Activated T-helper 1 cell treated with anti-CD3 and anti-CD28 coated beads, Interleukin-12 subunit alpha, Interleukin-12 subunit beta, Interleukin-2, Interleukin-4 antibody, amounts not matched to agents 30 ng/mL and 10 ng/mL and 1 ng/mL, durations not matched to agents 14 hours and 24 hours and 36 hours (primary cell): Measurements from ENCODE around the gene ZW10. TPM values are rescaled to one million over a fixed set of nuclear protein-coding genes. Genes with fewer than 3 reads are reported as not detected.
"Not testable (repeated sequence)": the region's sequence is repeated elsewhere in the genome, so short reads cannot be mapped to it uniquely, and the experiment has no call there.

Experiments
- DNase-seq: peaks from one replicate; pipeline ENCODE4 v3.0.0; 2021; ENCODE audit warnings: low spot score
- H3K27ac Mint-ChIP-seq: one replicate; pipeline ENCODE4 v1.8.0; 2021; ENCODE audit warnings: mild to moderate bottlenecking, mixed read lengths
- H3K27me3 Mint-ChIP-seq: one replicate; pipeline ENCODE4 v1.8.0; 2022; ENCODE audit warnings: mild to moderate bottlenecking, moderate library complexity, mixed read lengths; ENCODE audit not compliant: insufficient read depth
- H3K36me3 Mint-ChIP-seq: one replicate; pipeline ENCODE4 v1.8.0; 2021; ENCODE audit warnings: low read depth, mixed read lengths
- H3K4me1 Mint-ChIP-seq: one replicate; pipeline ENCODE4 v1.8.0; 2021; ENCODE audit warnings: low read depth, mixed read lengths
- H3K4me3 Mint-ChIP-seq: one replicate; pipeline ENCODE4 v1.8.0; 2021; ENCODE audit warnings: mild to moderate bottlenecking, moderate library complexity, mixed read lengths
- H3K9me3 Mint-ChIP-seq: one replicate; pipeline ENCODE4 v1.8.0; 2021; ENCODE audit warnings: mixed read lengths
- intact Hi-C: fragments of 100-400 bp; cut with micrococcal nuclease; formaldehyde crosslinking; loops from one replicate; pipeline ENCODE4 v1.15.1; 2024
- total RNA-seq: library from RNA; stranded (reverse); gene quantifications from 2 replicates; pipeline ENCODE4 v1.2.3, GENCODE V29; 2022

Gene ZW10
- total RNA-seq, 1 donor from 2014 or later = 22.6 TPM

GRCh38 chr11:113710989-113711388 is 62.5 kb downstream of the ZW10 start:
- Mint-ChIP-seq H3K4me3 (no peak overlapping the region), H3K4me1 (no peaks in the 10 kb centered on the region), H3K36me3 (no peaks in the 10 kb centered on the region), H3K27me3 (no peaks in the 10 kb centered on the region), H3K27ac (no peak overlapping the region), H3K9me3 (peaks cover 23% of the 10 kb centered on the region)
- intact Hi-C loops = no loop called here
- no peak for DNase-seq

GRCh38 chr11:113705871-113706655 is 67.4 kb downstream of the ZW10 start, which contains the start of gene TMPRSS5:
Gene TMPRSS5, minus strand, starts transcription at chr11:113706308. Its CDS starts 84 bp downstream, at chr11:113706224.
- Mint-ChIP-seq H3K27ac (no peak within 1 kb of the TSS), H3K36me3 (no peaks in the 10 kb centered on the region), H3K4me1 (no peaks in the 10 kb centered on the region), H3K27me3 (no peaks in the 10 kb centered on the region), H3K4me3 (no peak within 1 kb of the TSS), H3K9me3 (peaks cover 39% of the 10 kb centered on the region)
- intact Hi-C loops = no loop called here
- no peak for DNase-seq

GRCh38 chr11:113703551-113703950 is 69.9 kb downstream of the ZW10 start:
- H3K27me3 Mint-ChIP-seq, H3K4me1 Mint-ChIP-seq, DNase-seq, H3K36me3 Mint-ChIP-seq, H3K4me3 Mint-ChIP-seq, H3K27ac Mint-ChIP-seq, intact Hi-C loops: not testable (repeated sequence)
- peaks cover 34% of the 10 kb centered on the region for H3K9me3 Mint-ChIP-seq

GRCh38 chr11:113701491-113701890 is 72.0 kb downstream of the ZW10 start:
- no peak overlapping the region for H3K27ac Mint-ChIP-seq
- no peak for DNase-seq
- H3K9me3 Mint-ChIP-seq = peaks cover 19% of the 10 kb centered on the region
- H3K36me3 Mint-ChIP-seq = no peaks in the 10 kb centered on the region
- no peaks in the 10 kb centered on the region for H3K27me3 Mint-ChIP-seq
- H3K4me1 Mint-ChIP-seq = no peaks in the 10 kb centered on the region
- no peak overlapping the region for H3K4me3 Mint-ChIP-seq
- intact Hi-C loops = no loop called here

GRCh38 chr11:113698515-113698914 is 75.0 kb downstream of the ZW10 start:
- H3K27ac Mint-ChIP-seq = no peak overlapping the region
- peaks cover 9% of the 10 kb centered on the region for H3K9me3 Mint-ChIP-seq
- H3K27me3 Mint-ChIP-seq = no peaks in the 10 kb centered on the region
- H3K36me3 Mint-ChIP-seq = no peaks in the 10 kb centered on the region
- no peak for DNase-seq
- no peak overlapping the region for H3K4me3 Mint-ChIP-seq
- peaks cover 8% of the 10 kb centered on the region for H3K4me1 Mint-ChIP-seq
- intact Hi-C loops = no loop called here

GRCh38 chr11:113697756-113698407 is 75.6 kb downstream of the ZW10 start:
- no peak for DNase-seq
- no peaks in the 10 kb centered on the region for H3K36me3 Mint-ChIP-seq
- H3K4me1 Mint-ChIP-seq = peaks cover 8% of the 10 kb centered on the region
- H3K27me3 Mint-ChIP-seq = no peaks in the 10 kb centered on the region
- intact Hi-C loops = no loop called here
- H3K27ac Mint-ChIP-seq = no peak overlapping the region
- H3K9me3 Mint-ChIP-seq = peaks cover 5% of the 10 kb centered on the region
- H3K4me3 Mint-ChIP-seq = no peak overlapping the region

- intact Hi-C loops = no loop called here
- no peak overlapping the region for H3K4me3 Mint-ChIP-seq
Measured at GRCh38 chr11:113697111-113697510, 76.4 kb downstream of the ZW10 start.

GRCh38 chr11:113695207-113695606 is 78.3 kb downstream of the ZW10 start:
- no peaks in the 10 kb centered on the region for H3K27me3 Mint-ChIP-seq
- no peak overlapping the region for H3K4me3 Mint-ChIP-seq
- peaks cover 8% of the 10 kb centered on the region for H3K4me1 Mint-ChIP-seq
- no peak overlapping the region for H3K27ac Mint-ChIP-seq
- H3K36me3 Mint-ChIP-seq = no peaks in the 10 kb centered on the region
- intact Hi-C loops = no loop called here
- DNase-seq = no peak
- H3K9me3 Mint-ChIP-seq = no peaks in the 10 kb centered on the region

More at GRCh38 chr11:113697111-113697510, 76.4 kb downstream of the ZW10 start:
- DNase-seq = no peak
- H3K36me3 Mint-ChIP-seq = no peaks in the 10 kb centered on the region
- no peak overlapping the region for H3K27ac Mint-ChIP-seq
- H3K4me1 Mint-ChIP-seq = peaks cover 8% of the 10 kb centered on the region
- H3K9me3 Mint-ChIP-seq = peaks cover 5% of the 10 kb centered on the region
- no peaks in the 10 kb centered on the region for H3K27me3 Mint-ChIP-seq

- no peak overlapping the region for H3K4me3 Mint-ChIP-seq
- H3K36me3 Mint-ChIP-seq = no peaks in the 10 kb centered on the region
- no peak overlapping the region for H3K27ac Mint-ChIP-seq
- peaks cover 8% of the 10 kb centered on the region for H3K4me1 Mint-ChIP-seq
- H3K9me3 Mint-ChIP-seq = no peaks in the 10 kb centered on the region
- DNase-seq = no peak
- intact Hi-C loops = no loop called here
- no peaks in the 10 kb centered on the region for H3K27me3 Mint-ChIP-seq
Measured at GRCh38 chr11:113694390-113694789, 79.1 kb downstream of the ZW10 start.

- Mint-ChIP-seq H3K4me3 (no peak overlapping the region), H3K4me1 (peaks cover 8% of the 10 kb centered on the region), H3K27me3 (no peaks in the 10 kb centered on the region), H3K36me3 (no peaks in the 10 kb centered on the region), H3K9me3 (no peaks in the 10 kb centered on the region), H3K27ac (no peak overlapping the region)
- intact Hi-C loops = no loop called here
- DNase-seq = no peak
Measured at GRCh38 chr11:113693030-113693429, 80.5 kb downstream of the ZW10 start.

GRCh38 chr11:113690619-113691569 is 82.6 kb downstream of the ZW10 start:
- Mint-ChIP-seq H3K36me3 (no peaks in the 10 kb centered on the region), H3K9me3 (no peaks in the 10 kb centered on the region), H3K4me3 (no peak overlapping the region), H3K27me3 (no peaks in the 10 kb centered on the region), H3K4me1 (peaks cover 16% of the 10 kb centered on the region), H3K27ac (peak overlapping the region; percentile 40)
- no peak for DNase-seq
- intact Hi-C loops = no loop called here

GRCh38 chr11:113689768-113690618 is 83.5 kb downstream of the ZW10 start:
- H3K36me3 Mint-ChIP-seq = no peaks in the 10 kb centered on the region
- intact Hi-C loops = no loop called here
- no peak for DNase-seq
- peak overlapping the region; percentile 40 for H3K27ac Mint-ChIP-seq
- peaks cover 17% of the 10 kb centered on the region for H3K4me1 Mint-ChIP-seq
- no peaks in the 10 kb centered on the region for H3K27me3 Mint-ChIP-seq
- H3K9me3 Mint-ChIP-seq = no peaks in the 10 kb centered on the region
- no peak overlapping the region for H3K4me3 Mint-ChIP-seq
